Endodermal cell (in vitro differentiated cells): ENCODE measurements around the gene DROSHA. TPM values are rescaled to one million over a fixed set of nuclear protein-coding genes. Genes with fewer than 3 reads are reported as not detected.

Experiments used
- DNase-seq: peaks from one replicate; pipeline ENCODE4 v3.0.0-alpha.2; 2017
- H3K27ac ChIP-seq: 2 replicates; pipeline ENCODE4 v1.5.1; 2013; ENCODE audit warnings: mild to moderate bottlenecking, low read depth, low read length, moderate library complexity
- H3K27me3 ChIP-seq: 2 replicates; pipeline ENCODE4 v1.6.1; 2013; ENCODE audit warnings: mild to moderate bottlenecking, low read length, moderate library complexity; ENCODE audit not compliant: insufficient read depth, control insufficient read depth, poor library complexity, severe bottlenecking
- H3K36me3 ChIP-seq: 2 replicates; pipeline ENCODE4 v1.7.0; 2013; ENCODE audit warnings: mild to moderate bottlenecking, low read length, moderate library complexity; ENCODE audit not compliant: control insufficient read depth, insufficient read depth
- H3K4me1 ChIP-seq: one replicate; pipeline ENCODE4 v1.7.0; 2013; ENCODE audit warnings: low read length; ENCODE audit not compliant: control insufficient read depth, insufficient read depth
- H3K4me3 ChIP-seq: 2 replicates; pipeline ENCODE4 v1.5.1; 2013; ENCODE audit warnings: mild to moderate bottlenecking, low read length, moderate library complexity
- H3K9ac ChIP-seq: 2 replicates; pipeline ENCODE4 v1.6.1; 2013; ENCODE audit warnings: mild to moderate bottlenecking, low read length, moderate library complexity; ENCODE audit not compliant: poor library complexity, severe bottlenecking; ENCODE audit errors: extremely low read depth
- H3K9me3 ChIP-seq: 2 replicates; pipeline ENCODE4 v1.6.1; 2013; ENCODE audit warnings: mild to moderate bottlenecking, low read length, moderate library complexity; ENCODE audit not compliant: control insufficient read depth
- H3K27ac Mint-ChIP-seq: 2 replicates; pipeline ENCODE4 v1.8.0; 2020; ENCODE audit warnings: mixed read lengths
- H3K27me3 Mint-ChIP-seq: 2 replicates; pipeline ENCODE4 v1.8.0; 2021; ENCODE audit warnings: mild to moderate bottlenecking, mixed read lengths; ENCODE audit not compliant: insufficient read depth
- H3K36me3 Mint-ChIP-seq: 2 replicates; pipeline ENCODE4 v1.8.0; 2020; ENCODE audit warnings: low read depth, mixed read lengths
- H3K4me1 Mint-ChIP-seq: 2 replicates; pipeline ENCODE4 v1.8.0; 2020; ENCODE audit warnings: mixed read lengths
- H3K4me3 Mint-ChIP-seq: 2 replicates; pipeline ENCODE4 v1.8.0; 2020; ENCODE audit warnings: mild to moderate bottlenecking, moderate library complexity, mixed read lengths
- H3K9me3 Mint-ChIP-seq: 2 replicates; pipeline ENCODE4 v1.8.0; 2020; ENCODE audit warnings: mild to moderate bottlenecking, mixed read lengths
- CTCF ChIP-seq: fragments of 200-600 bp; sonication (generic); conservative IDR thresholded peaks from 2 replicates; pipeline ENCODE4 v1.5.0; 2021; ENCODE audit warnings: antibody characterized with exemption, mild to moderate bottlenecking
- WGBS, 2 experiments: methylation state at CpG; one replicate each; pipeline versions ENCODE4 v1.1.5 to v1.1.7; 2013; ENCODE audit warnings: missing lambda C conversion rate in 2 of 2, mixed read lengths in 1 of 2; ENCODE audit not compliant: insufficient coverage in 1 of 2, insufficient read length in 1 of 2; 5-methylcytosine and 5-hydroxymethylcytosine counted together
- total RNA-seq, 2 donors: library from RNA; stranded (reverse); fragmentation: NEBNext Ultra II Directional in 1 of 2; extraction: Animal tissue kit (Norgen Biotek cat#: 25700) in 1 of 2; gene quantifications; 2 replicates in 1 of 2; 3 replicates in 1 of 2; pipeline ENCODE4 v1.2.1, GENCODE V29; 2021

The DROSHA gene
- total RNA-seq, 2 donors from 2014 or later, result 116 to 132 TPM

- Histone ChIP-seq H3K9ac (no peak overlapping the region), H3K9me3 (no peaks in the 10 kb centered on the region), H3K27me3 (no peaks in the 10 kb centered on the region), H3K36me3 (peaks cover 74% of the 10 kb centered on the region), H3K4me3 (no peak overlapping the region), H3K4me1 (no peaks in the 10 kb centered on the region), H3K27ac (no peak overlapping the region)
- no peak for TF ChIP-seq CTCF
- peaks cover 52% of the 10 kb centered on the region for H3K36me3 Mint-ChIP-seq
- no peak for DNase-seq
- WGBS, 2 experiments, result 95% methylated on average over 1 of the region's 1 CpG; no CpG with 5 or more reads in 1 of the 2 experiments
- H3K27ac Mint-ChIP-seq, result no peak overlapping the region
- no peaks in the 10 kb centered on the region for H3K27me3 Mint-ChIP-seq
- H3K9me3 Mint-ChIP-seq, result no peaks in the 10 kb centered on the region
- no peaks in the 10 kb centered on the region for H3K4me1 Mint-ChIP-seq
- H3K4me3 Mint-ChIP-seq, result no peak overlapping the region
Measured at GRCh38 chr5:31471916-31472315, 60.0 kb downstream of the DROSHA start.

- Mint-ChIP-seq H3K9me3 (no peaks in the 10 kb centered on the region), H3K4me1 (no peaks in the 10 kb centered on the region), H3K4me3 (no peak overlapping the region), H3K36me3 (peaks cover 58% of the 10 kb centered on the region), H3K27me3 (no peaks in the 10 kb centered on the region), H3K27ac (no peak overlapping the region)
- WGBS, 2 experiments, result no CpG with 5 or more reads among the region's 2 CpGs
- no peak overlapping the region for H3K27ac ChIP-seq
- H3K9ac ChIP-seq, result no peak overlapping the region
- H3K9me3 ChIP-seq, result no peaks in the 10 kb centered on the region
- no peak overlapping the region for H3K4me3 ChIP-seq
- peaks cover 73% of the 10 kb centered on the region for H3K36me3 ChIP-seq
- no peak for TF ChIP-seq CTCF
- H3K4me1 ChIP-seq, result no peaks in the 10 kb centered on the region
- DNase-seq, result no peak
- H3K27me3 ChIP-seq, result no peaks in the 10 kb centered on the region
Measured at GRCh38 chr5:31471040-31471439, 60.9 kb downstream of the DROSHA start.

- Mint-ChIP-seq H3K4me3 (no peak overlapping the region), H3K27ac (no peak overlapping the region), H3K36me3 (peaks cover 60% of the 10 kb centered on the region), H3K4me1 (no peaks in the 10 kb centered on the region), H3K9me3 (no peaks in the 10 kb centered on the region), H3K27me3 (no peaks in the 10 kb centered on the region)
- no peak overlapping the region for H3K9ac ChIP-seq
- no peak overlapping the region for H3K27ac ChIP-seq
- peaks cover 74% of the 10 kb centered on the region for H3K36me3 ChIP-seq
- H3K9me3 ChIP-seq, result no peaks in the 10 kb centered on the region
- DNase-seq, result no peak
- no peak for TF ChIP-seq CTCF
- 95 to 100% methylated on average over 4 to 5 of the region's 5 CpGs for WGBS, 2 experiments
- no peaks in the 10 kb centered on the region for H3K27me3 ChIP-seq
- no peaks in the 10 kb centered on the region for H3K4me1 ChIP-seq
- no peak overlapping the region for H3K4me3 ChIP-seq
Measured at GRCh38 chr5:31470608-31471007, 61.3 kb downstream of the DROSHA start.
